NOMO-1 (cell line): Measurements from ENCODE around the gene SULT1B1.

ENCODE experiments used
- DNase-seq, 2 experiments: peaks; one replicate each; lab custom pipeline; 2025; ENCODE audit not compliant: unreplicated experiment in 2 of 2; lab: John Stamatoyannopoulos, UW

Gene SULT1B1

DNA sequence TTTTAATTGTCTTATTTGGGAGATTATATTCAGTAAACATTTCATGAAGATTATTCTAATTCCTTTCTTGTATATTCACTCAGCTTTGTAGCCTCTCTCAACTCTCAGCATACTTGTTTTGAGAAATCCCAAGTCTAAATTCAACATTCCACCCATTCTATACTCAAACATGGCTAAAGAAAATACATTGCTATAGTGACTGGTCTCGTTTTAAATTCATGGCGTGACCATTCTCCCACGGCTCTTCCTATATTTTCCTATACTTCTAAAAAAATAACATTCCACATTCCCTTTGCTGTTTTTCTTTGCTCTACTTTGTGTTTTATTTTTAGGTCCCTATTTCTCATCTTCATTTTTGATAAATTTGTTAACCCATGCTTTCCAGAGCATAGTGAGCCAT is 58.2 kb downstream of the SULT1B1 start:
- no peak for DNase-seq

DNA sequence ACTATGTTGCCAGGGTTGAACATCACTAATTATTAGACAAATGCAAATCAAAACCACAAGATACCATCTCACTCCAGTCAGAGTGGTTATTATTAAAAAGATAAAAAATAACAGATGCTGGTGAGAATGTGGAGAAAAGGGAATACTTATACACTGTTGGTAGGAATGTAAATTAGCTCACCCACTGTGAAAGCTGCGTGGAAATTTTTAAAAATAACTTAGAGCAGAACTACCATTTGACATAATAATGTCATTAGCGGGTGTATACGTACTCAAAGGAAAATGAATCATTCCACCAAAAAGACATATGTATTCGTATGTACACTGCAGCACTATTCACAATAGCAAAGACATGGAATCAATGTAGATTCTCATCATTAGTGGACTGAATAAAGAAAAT is 58.7 kb downstream of the SULT1B1 start:
- no peak for DNase-seq

DNA sequence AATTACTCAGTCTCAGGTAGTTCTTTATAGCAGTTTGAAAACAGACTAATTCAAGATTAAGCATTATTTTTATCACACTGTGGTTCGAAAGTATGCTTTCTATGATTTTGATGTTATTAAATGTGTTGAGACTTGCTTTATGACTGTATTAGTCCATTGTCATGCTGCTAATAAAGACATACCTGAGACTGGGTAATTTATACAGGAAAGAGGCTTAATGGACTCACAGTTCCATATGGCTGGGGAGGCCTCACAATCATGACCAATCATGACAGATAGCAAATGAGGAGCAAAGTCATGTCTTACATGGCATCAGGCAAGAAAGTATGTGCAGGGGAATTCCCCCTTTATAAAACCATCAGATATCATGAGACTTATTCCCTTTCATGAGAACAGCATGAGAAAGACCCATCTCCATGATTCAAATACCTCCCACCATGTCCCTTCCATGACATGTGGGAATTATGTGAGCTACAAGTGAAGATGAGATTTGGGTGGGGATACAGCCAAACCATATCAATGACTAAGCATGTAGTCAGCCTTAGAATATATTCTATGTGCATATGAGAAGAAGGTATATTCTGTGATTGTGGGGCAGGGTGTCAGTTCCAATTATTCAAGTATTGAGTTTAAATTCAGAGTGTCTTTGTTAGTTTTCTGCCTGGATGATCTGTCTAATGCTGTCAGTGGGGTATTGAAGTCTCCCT is 62.7 kb downstream of the SULT1B1 start:
- no peak for DNase-seq

DNA sequence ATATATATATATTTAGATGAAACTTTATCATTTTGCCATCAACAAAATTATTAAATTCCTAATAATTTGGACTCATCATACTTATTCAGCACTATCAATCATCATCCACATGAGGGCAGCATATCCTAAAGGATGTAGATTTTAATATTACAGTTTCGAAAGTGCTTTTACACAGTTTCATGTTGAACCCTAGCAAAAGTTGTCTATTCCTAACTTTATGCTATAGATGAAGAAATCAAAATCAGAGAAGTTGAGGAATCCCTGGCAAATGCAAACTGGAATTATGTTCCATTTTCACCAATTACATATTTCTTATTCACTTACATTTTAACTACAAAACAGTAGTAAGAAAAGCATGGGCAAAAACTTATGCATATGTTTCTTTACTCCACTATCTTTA is 70.8 kb downstream of the SULT1B1 start:
- peak in 1 of 2 experiments; percentile 29 for DNase-seq

DNA sequence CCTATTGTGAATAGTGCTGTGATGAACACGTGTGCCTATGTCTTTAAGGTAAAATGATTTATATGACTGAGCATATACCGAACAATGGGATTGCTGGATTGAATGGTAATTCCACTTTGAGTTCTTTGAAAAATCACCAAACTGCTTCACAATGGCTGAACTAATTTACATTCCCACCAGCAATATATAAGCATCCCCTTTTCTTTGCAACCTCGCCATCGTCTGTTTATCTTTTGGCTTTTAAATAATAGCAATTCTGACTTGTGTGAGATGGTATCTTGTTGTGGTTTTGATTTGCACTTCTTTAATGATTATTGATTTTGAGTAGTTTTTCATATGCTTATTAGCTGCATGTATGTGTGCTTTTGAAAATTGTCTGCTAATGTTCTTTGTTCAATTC is 75.6 kb downstream of the SULT1B1 start:
- no peak for DNase-seq
